Epithelial cell of proximal tubule (primary cell): ENCODE results near the gene IMMP2L. TPM values are rescaled to one million over a fixed set of nuclear protein-coding genes. Genes with fewer than 3 reads are reported as not detected.

Experiments
- DNase-seq: peaks from one replicate; pipeline ENCODE4 v3.0.0-alpha.2; 2011; ENCODE audit warnings: low read depth
- H3K4me3 ChIP-seq: 2 replicates; pipeline ENCODE4 v1.5.1; 2011; ENCODE audit warnings: low read depth, mild to moderate bottlenecking, low read length
- CTCF ChIP-seq: conservative IDR thresholded peaks from 2 replicates; pipeline ENCODE4 v1.5.1; 2012; ENCODE audit warnings: low read depth, mild to moderate bottlenecking, low read length
- total RNA-seq: library from RNA; depleted of rRNA; stranded (reverse); fragments of >200 nt; gene quantifications from 2 replicates; pipeline ENCODE4 v1.2.3, GENCODE V29; 2015

IMMP2L gene
- total RNA-seq, 1 donor from 2014 or later = 8.4 TPM

GRCh38 chr7:111012799-111013675 lies 549.3 kb downstream of the IMMP2L start:
- TF ChIP-seq CTCF = no peak
- H3K4me3 ChIP-seq = no peak overlapping the region
- no peak for DNase-seq

GRCh38 chr7:111012149-111012548 lies 550.1 kb downstream of the IMMP2L start:
- no peak for TF ChIP-seq CTCF
- H3K4me3 ChIP-seq = no peak overlapping the region
- DNase-seq = no peak

GRCh38 chr7:111011520-111011919 lies 550.8 kb downstream of the IMMP2L start:
- no peak for DNase-seq
- no peak for TF ChIP-seq CTCF
- no peak overlapping the region for H3K4me3 ChIP-seq

- H3K4me3 ChIP-seq = no peak overlapping the region
- no peak for DNase-seq
- TF ChIP-seq CTCF = no peak
These were observed 551.5 kb downstream of the IMMP2L start for GRCh38 chr7:111010798-111011197.

- no peak for TF ChIP-seq CTCF
- no peak for DNase-seq
- no peak overlapping the region for H3K4me3 ChIP-seq
These were observed 552.7 kb downstream of the IMMP2L start for GRCh38 chr7:111009526-111010040.

GRCh38 chr7:111006691-111007090 lies 555.6 kb downstream of the IMMP2L start:
- DNase-seq = no peak
- TF ChIP-seq CTCF = no peak

GRCh38 chr7:111006040-111006439 lies 556.3 kb downstream of the IMMP2L start:
- DNase-seq = no peak
- no peak for TF ChIP-seq CTCF
- H3K4me3 ChIP-seq = no peak overlapping the region

More at GRCh38 chr7:111006691-111007090, 555.6 kb downstream of the IMMP2L start:
- H3K4me3 ChIP-seq = no peak overlapping the region
